Neural cell (in vitro differentiated cells): ENCODE data around the gene AHNAK2. TPM values are rescaled to one million over a fixed set of nuclear protein-coding genes. Genes with fewer than 3 reads are reported as not detected.

ENCODE experiments used
- H2AFZ ChIP-seq: fragments of 200-600, 300-800 bp; sonication (generic), shearing (Covaris generic); 2 replicates; pipeline ENCODE4 v1.6.0; 2014; ENCODE audit warnings: low read depth, mild to moderate bottlenecking, antibody characterized with exemption, low read length, moderate library complexity
- H3F3A ChIP-seq: fragments of 200-600 bp; shearing (Covaris generic); 2 replicates; pipeline ENCODE4 v1.6.1; 2016; ENCODE audit warnings: mild to moderate bottlenecking, moderate library complexity, mixed read lengths, antibody characterized with exemption, low read length; ENCODE audit not compliant: insufficient read depth, poor library complexity, severe bottlenecking
- H3K27ac ChIP-seq: fragments of 200-600, 300-800 bp; sonication (generic), shearing (Covaris generic); 2 replicates; pipeline ENCODE4 v1.5.1; 2014; ENCODE audit warnings: mild to moderate bottlenecking, low read length, moderate library complexity
- H3K27me3 ChIP-seq: fragments of 300-800, 200-600 bp; sonication (generic), shearing (Covaris generic); 2 replicates; pipeline ENCODE4 v1.6.0; 2014; ENCODE audit warnings: mild to moderate bottlenecking, low read depth, low read length, moderate library complexity; ENCODE audit not compliant: insufficient read depth
- H3K36me3 ChIP-seq: fragments of 300-800, 200-600 bp; sonication (generic), shearing (Covaris generic); 2 replicates; pipeline ENCODE4 v1.5.1; 2014; ENCODE audit warnings: mild to moderate bottlenecking, antibody characterized with exemption, low read length, moderate library complexity; ENCODE audit not compliant: insufficient read depth
- H3K4me2 ChIP-seq: fragments of 300-800, 200-600 bp; sonication (generic), shearing (Covaris generic); 2 replicates; pipeline ENCODE4 v1.6.0; 2014; ENCODE audit warnings: mild to moderate bottlenecking, low read length
- H3K4me3 ChIP-seq: fragments of 300-800, 200-600 bp; sonication (generic), shearing (Covaris generic); 2 replicates; pipeline ENCODE4 v1.5.1; 2014; ENCODE audit warnings: mild to moderate bottlenecking, low read length, moderate library complexity
- H3K79me2 ChIP-seq: fragments of 200-600 bp; shearing (Covaris generic); replicated peaks from 2 replicates; pipeline ENCODE4 v1.6.0; 2014; ENCODE audit warnings: mild to moderate bottlenecking, low read length, moderate library complexity; ENCODE audit not compliant: insufficient read depth
- H3K9ac ChIP-seq: fragments of 300-800, 200-600 bp; sonication (generic), shearing (Covaris generic); 2 replicates; pipeline ENCODE4 v1.6.1; 2016; ENCODE audit warnings: mild to moderate bottlenecking, low read length, mixed read lengths
- H3K9me2 ChIP-seq: fragments of 200-600 bp; shearing (Covaris generic); 2 replicates; pipeline ENCODE4 v1.6.1; 2016; ENCODE audit warnings: mild to moderate bottlenecking, low read length, mixed read lengths; ENCODE audit not compliant: insufficient read depth
- H3K9me3 ChIP-seq: fragments of 200-600, 300-800 bp; sonication (generic), shearing (Covaris generic); 2 replicates; pipeline ENCODE4 v1.6.1; 2016; ENCODE audit warnings: mild to moderate bottlenecking, mixed run types, low read length, moderate library complexity, mixed read lengths
- H4K20me1 ChIP-seq: fragments of 200-600 bp; shearing (Covaris generic); 2 replicates; pipeline ENCODE4 v1.6.1; 2016; ENCODE audit warnings: mild to moderate bottlenecking, mixed run types; ENCODE audit not compliant: insufficient read depth
- CTCF ChIP-seq: fragments of 450-650 bp; IDR thresholded peaks from 2 replicates; pipeline ENCODE4 v1.5.1; 2014; ENCODE audit warnings: antibody characterized with exemption, mild to moderate bottlenecking, moderate library complexity; ENCODE audit not compliant: poor library complexity, severe bottlenecking
- EP300 ChIP-seq: fragments of 450-650 bp; conservative IDR thresholded peaks from 2 replicates; pipeline ENCODE4 v1.6.1; 2014; ENCODE audit warnings: antibody characterized with exemption, mild to moderate bottlenecking, moderate library complexity; ENCODE audit not compliant: poor library complexity, severe bottlenecking
- EZH2 ChIP-seq: fragments of 200-600, 300-800 bp; shearing (Covaris generic), sonication (generic); IDR thresholded peaks from 2 replicates; pipeline ENCODE4 v1.6.1; 2014; ENCODE audit warnings: antibody characterized with exemption, low read length, borderline replicate concordance, mild to moderate bottlenecking; ENCODE audit not compliant: insufficient read depth, poor library complexity, severe bottlenecking
- MXI1 ChIP-seq: fragments of 450-650 bp; conservative IDR thresholded peaks from 2 replicates; pipeline ENCODE4 v1.6.1; 2014; ENCODE audit warnings: antibody characterized with exemption, mild to moderate bottlenecking; ENCODE audit not compliant: poor library complexity, severe bottlenecking
- POLR2AphosphoS5 ChIP-seq: IDR thresholded peaks from 2 replicates; pipeline ENCODE4 v1.6.1; 2012
- RAD21 ChIP-seq: fragments of 450-650 bp; conservative IDR thresholded peaks from 2 replicates; pipeline ENCODE4 v1.6.1; 2014; ENCODE audit warnings: antibody characterized with exemption, mild to moderate bottlenecking, moderate library complexity
- REST ChIP-seq: IDR thresholded peaks from 2 replicates; pipeline ENCODE4 v1.6.1; 2012; ENCODE audit warnings: borderline replicate concordance
- SMC3 ChIP-seq: fragments of 450-650 bp; conservative IDR thresholded peaks from 2 replicates; pipeline ENCODE4 v1.6.1; 2014; ENCODE audit warnings: antibody characterized with exemption, mild to moderate bottlenecking, moderate library complexity; ENCODE audit not compliant: poor library complexity
- TAF1 ChIP-seq: IDR thresholded peaks from 2 replicates; pipeline ENCODE4 v1.6.1; 2012; ENCODE audit warnings: low read depth
- polyA plus RNA-seq: library from polyadenylated mRNA; depleted of rRNA; stranded (reverse); fragments of >200 nt; gene quantifications from 2 replicates; pipeline ENCODE4 v1.2.3, GENCODE V29; 2014

The AHNAK2 gene
- polyA plus RNA-seq, 1 donor from 2014 or later: 1.4 TPM

GRCh38 chr14:105015905-105016304, 37.7 kb upstream of the AHNAK2 start:
- TF ChIP-seq CTCF: no peak
- TF ChIP-seq REST: no peak
- no peak for TF ChIP-seq POLR2AphosphoS5
- TF ChIP-seq TAF1: no peak
- TF ChIP-seq MXI1: no peak
- no peak for TF ChIP-seq EP300
- TF ChIP-seq RAD21: no peak
- TF ChIP-seq EZH2: no peak
- TF ChIP-seq SMC3: no peak
- no peaks in the 10 kb centered on the region for H3F3A ChIP-seq
- no peak overlapping the region for H2AFZ ChIP-seq
- H3K27me3 ChIP-seq: no peaks in the 10 kb centered on the region
- no peak overlapping the region for H3K9ac ChIP-seq
- no peak overlapping the region for H3K4me3 ChIP-seq
- no peaks in the 10 kb centered on the region for H3K9me3 ChIP-seq
- H3K36me3 ChIP-seq: no peaks in the 10 kb centered on the region
- H4K20me1 ChIP-seq: no peaks in the 10 kb centered on the region
- peaks cover 71% of the 10 kb centered on the region for H3K79me2 ChIP-seq
- H3K4me2 ChIP-seq: no peak overlapping the region
- H3K27ac ChIP-seq: no peak overlapping the region
- no peaks in the 10 kb centered on the region for H3K9me2 ChIP-seq

- H3K9me2 ChIP-seq: no peaks in the 10 kb centered on the region
- no peaks in the 10 kb centered on the region for H3K9me3 ChIP-seq
- H3K79me2 ChIP-seq: peaks cover 75% of the 10 kb centered on the region
- no peaks in the 10 kb centered on the region for H3K27me3 ChIP-seq
- H3K27ac ChIP-seq: no peak overlapping the region
- TF ChIP-seq EP300: no peak
- no peak for TF ChIP-seq SMC3
- no peak for TF ChIP-seq EZH2
- no peak for TF ChIP-seq CTCF
- TF ChIP-seq TAF1: no peak
- TF ChIP-seq RAD21: no peak
- no peak for TF ChIP-seq POLR2AphosphoS5
- TF ChIP-seq REST: no peak
- no peak for TF ChIP-seq MXI1
- H4K20me1 ChIP-seq: no peaks in the 10 kb centered on the region
- no peaks in the 10 kb centered on the region for H3F3A ChIP-seq
- H3K4me3 ChIP-seq: no peak overlapping the region
- no peaks in the 10 kb centered on the region for H3K36me3 ChIP-seq
- no peak overlapping the region for H2AFZ ChIP-seq
- no peak overlapping the region for H3K9ac ChIP-seq
- H3K4me2 ChIP-seq: no peak overlapping the region
Measured at GRCh38 chr14:105015242-105015641, 37.1 kb upstream of the AHNAK2 start.
